H1 (cell line): ENCODE data around the gene MBNL1. TPM values are rescaled to one million over a fixed set of nuclear protein-coding genes. Genes with fewer than 3 reads are reported as not detected.

Experiments used
- CTCF ChIA-PET: fragments of 300-600 bp; sonication (Branson Sonifier 250); formaldehyde crosslinking; loops from one replicate; lab custom pipeline; 2021; ENCODE audit not compliant: partially characterized antibody; lab: Charles Lee
- POLR2A ChIA-PET: fragments of 300-600 bp; sonication (Branson Sonifier 250); formaldehyde crosslinking; loops from one replicate; lab custom pipeline; 2021; ENCODE audit warnings: inconsistent platforms; ENCODE audit not compliant: partially characterized antibody; lab: Charles Lee
- DNase-seq, 2 experiments: peaks; one replicate each; pipeline versions ENCODE4 v3.0.0 to v3.0.0-alpha.2; 2010 to 2022; ENCODE audit warnings: low spot score in 2 of 2, low read depth in 1 of 2, mixed read lengths in 1 of 2
- FAIRE-seq: peaks from 2 replicates; lab custom pipeline; 2011; peaks lifted over from hg19 to GRCh38; lab: Jason Lieb, UNC
- H2AFZ ChIP-seq: 2 replicates; pipeline ENCODE4 v1.8.1; 2012; ENCODE audit warnings: low read length, inconsistent platforms
- H2AK5ac ChIP-seq: 2 replicates; pipeline ENCODE4 v1.6.1; 2013; ENCODE audit warnings: low read depth, low read length
- H2BK120ac ChIP-seq: replicated peaks from 2 replicates; pipeline ENCODE3; 2013; ENCODE audit warnings: low read depth, low read length, inconsistent platforms
- H2BK12ac ChIP-seq: 2 replicates; pipeline ENCODE4 v1.6.1; 2013; ENCODE audit warnings: low read depth, low read length
- H2BK15ac ChIP-seq: 2 replicates; pipeline ENCODE4 v1.6.1; 2013; ENCODE audit warnings: low read length
- H2BK20ac ChIP-seq: 2 replicates; pipeline ENCODE4 v1.6.1; 2013; ENCODE audit warnings: low read length
- H2BK5ac ChIP-seq: 2 replicates; pipeline ENCODE4 v1.6.1; 2013; ENCODE audit warnings: low read depth, low read length
- H3K14ac ChIP-seq: 2 replicates; pipeline ENCODE4 v1.6.1; 2013; ENCODE audit warnings: inconsistent platforms; ENCODE audit not compliant: insufficient read length
- H3K18ac ChIP-seq: 2 replicates; pipeline ENCODE4 v1.6.1; 2013; ENCODE audit warnings: low read length; ENCODE audit errors: extremely low read depth
- H3K23ac ChIP-seq: 2 replicates; pipeline ENCODE4 v1.6.1; 2013; ENCODE audit warnings: inconsistent platforms; ENCODE audit not compliant: insufficient read length
- H3K23me2 ChIP-seq: 2 replicates; pipeline ENCODE4 v1.6.1; 2013; ENCODE audit warnings: low read depth, low read length
- H3K27ac ChIP-seq: 2 replicates; pipeline ENCODE4 v1.6.1; 2011; ENCODE audit warnings: low read depth, low read length, inconsistent platforms
- H3K27me3 ChIP-seq, 4 experiments: replicated peaks in 1 of 4; 1 replicate in 1 of 4; 2 replicates in 3 of 4; pipeline versions ENCODE4 v1.6.1 to v1.8.1; 2011 to 2013; ENCODE audit warnings: low read length in 3 of 4, mild to moderate bottlenecking in 3 of 4, inconsistent platforms in 2 of 4, mixed read lengths in 2 of 4, moderate library complexity in 1 of 4; ENCODE audit not compliant: control insufficient read depth in 3 of 4, insufficient read depth in 3 of 4; ENCODE audit errors: extremely low read depth in 1 of 4
- H3K36me3 ChIP-seq, 4 experiments: 2 replicates each; pipeline versions ENCODE4 v1.6.1 to v1.8.1; 2011 to 2013; ENCODE audit warnings: mild to moderate bottlenecking in 4 of 4, low read length in 3 of 4, moderate library complexity in 2 of 4, control low read depth in 1 of 4, inconsistent platforms in 1 of 4; ENCODE audit not compliant: insufficient read depth in 4 of 4, control insufficient read depth in 2 of 4
- H3K4ac ChIP-seq: replicated peaks from 2 replicates; pipeline ENCODE3; 2013; ENCODE audit warnings: low read length, low read depth, mixed read lengths, inconsistent platforms; ENCODE audit not compliant: insufficient read length
- H3K4me1 ChIP-seq, 4 experiments: replicated peaks in 1 of 4; 1 replicate in 1 of 4; 2 replicates in 3 of 4; pipeline versions ENCODE4 v1.6.1 to v1.8.1; 2011 to 2013; ENCODE audit warnings: low read length in 3 of 4, inconsistent platforms in 2 of 4, mixed read lengths in 1 of 4; ENCODE audit not compliant: insufficient read depth in 4 of 4, control insufficient read depth in 3 of 4
- H3K4me2 ChIP-seq, 2 experiments: 2 replicates each; pipeline versions ENCODE4 v1.6.1 to v1.8.1; 2011 to 2013; ENCODE audit warnings: low read depth in 2 of 2, low read length in 2 of 2, control low read depth in 1 of 2, inconsistent platforms in 1 of 2, mild to moderate bottlenecking in 1 of 2; ENCODE audit not compliant: insufficient read depth in 1 of 2
- H3K4me3 ChIP-seq, 4 experiments: fragments of 200-600, 300-600 bp in 1 of 4; sonication (generic), shearing (Covaris generic), sonication (Bioruptor Twin) in 1 of 4; 2 replicates each; pipeline versions ENCODE4 v1.5.1 to v1.8.1; 2011 to 2016; ENCODE audit warnings: low read length in 4 of 4, low read depth in 3 of 4, control low read depth in 2 of 4, inconsistent platforms in 2 of 4, mild to moderate bottlenecking in 2 of 4, mixed read lengths in 1 of 4, moderate library complexity in 1 of 4; ENCODE audit not compliant: insufficient read depth in 2 of 4; ENCODE audit errors: extremely low read depth in 1 of 4
- H3K56ac ChIP-seq: replicated peaks from 2 replicates; pipeline ENCODE3; 2013; ENCODE audit warnings: low read depth, mild to moderate bottlenecking, mixed read lengths, low read length, inconsistent platforms; ENCODE audit not compliant: insufficient read length
- H3K79me1 ChIP-seq: 2 replicates; pipeline ENCODE4 v1.6.1; 2013; ENCODE audit warnings: low read depth, low read length, control low read depth
- H3K79me2 ChIP-seq, 2 experiments: 2 replicates each; pipeline versions ENCODE4 v1.6.1 to v1.8.1; 2012 to 2013; ENCODE audit warnings: low read length in 2 of 2, mild to moderate bottlenecking in 2 of 2, inconsistent platforms in 1 of 2; ENCODE audit not compliant: insufficient read depth in 2 of 2, control insufficient read depth in 1 of 2
- H3K9ac ChIP-seq, 4 experiments: replicated peaks in 1 of 4; 1 replicate in 1 of 4; 2 replicates in 3 of 4; pipeline versions ENCODE4 v1.6.1 to v1.8.1; 2011 to 2013; ENCODE audit warnings: low read depth in 3 of 4, low read length in 3 of 4, control low read depth in 2 of 4, mild to moderate bottlenecking in 2 of 4, moderate library complexity in 2 of 4, inconsistent platforms in 1 of 4; ENCODE audit errors: extremely low read depth in 1 of 4
- H3K9me3 ChIP-seq, 2 experiments: 2 replicates each; pipeline versions ENCODE4 v1.6.1 to v1.8.1; 2012 to 2013; ENCODE audit warnings: mild to moderate bottlenecking in 2 of 2, moderate library complexity in 2 of 2, control low read depth in 1 of 2, inconsistent platforms in 1 of 2, low read depth in 1 of 2, low read length in 1 of 2, mixed read lengths in 1 of 2; ENCODE audit not compliant: insufficient read depth in 2 of 2
- H4K20me1 ChIP-seq, 2 experiments: replicated peaks in 1 of 2; 2 replicates each; pipeline versions ENCODE3 to v1.8.1; 2011 to 2013; ENCODE audit warnings: inconsistent platforms in 2 of 2, low read length in 2 of 2, mild to moderate bottlenecking in 1 of 2; ENCODE audit not compliant: insufficient read depth in 2 of 2, control insufficient read depth in 1 of 2
- H4K5ac ChIP-seq: 2 replicates; pipeline ENCODE4 v1.6.1; 2013; ENCODE audit warnings: low read length, low read depth, mixed read lengths, inconsistent platforms; ENCODE audit not compliant: insufficient read length
- H4K8ac ChIP-seq: 2 replicates; pipeline ENCODE4 v1.8.0; 2013; ENCODE audit warnings: mild to moderate bottlenecking, moderate library complexity, low read length, inconsistent platforms; ENCODE audit not compliant: insufficient read depth; ENCODE audit errors: extremely low read depth
- H4K91ac ChIP-seq: replicated peaks from 2 replicates; pipeline ENCODE3; 2013; ENCODE audit warnings: low read length, mixed read lengths, inconsistent platforms; ENCODE audit not compliant: insufficient read length
- CREB1 ChIP-seq: IDR thresholded peaks from 2 replicates; pipeline ENCODE4 v1.6.1; 2012; ENCODE audit warnings: inconsistent platforms
- JUND ChIP-seq: IDR thresholded peaks from 2 replicates; pipeline ENCODE4 v1.6.1; 2011; ENCODE audit warnings: mild to moderate bottlenecking, improper control_type of control experiment, low read length
- RAD21 ChIP-seq, 2 experiments: IDR thresholded peaks in 1 of 2; conservative IDR thresholded peaks in 1 of 2; 2 replicates each; pipeline ENCODE4 v1.6.1; 2011; ENCODE audit warnings: low read depth in 2 of 2, low read length in 2 of 2, improper control_type of control experiment in 1 of 2, inconsistent platforms in 1 of 2, mild to moderate bottlenecking in 1 of 2, moderate library complexity in 1 of 2
- SAP30 ChIP-seq: fragments of 300-600 bp; sonication (generic); IDR thresholded peaks from 2 replicates; pipeline ENCODE4 v1.7.1; 2012; ENCODE audit warnings: low read length, moderate library complexity, mild to moderate bottlenecking, inconsistent platforms; ENCODE audit not compliant: insufficient read depth, insufficient replicate concordance
- SP1 ChIP-seq: IDR thresholded peaks from 2 replicates; pipeline ENCODE4 v1.6.1; 2011; ENCODE audit warnings: low read depth, low read length
- SRF ChIP-seq: IDR thresholded peaks from 2 replicates; pipeline ENCODE4 v1.6.1; 2011; ENCODE audit warnings: mild to moderate bottlenecking, low read depth, low read length, moderate library complexity
- WGBS, 2 experiments: shearing (Covaris generic) in 1 of 2; methylation state at CpG; one replicate each; pipeline versions ENCODE4 v1.1.6 to v1.1.7; 2013 to 2015; ENCODE audit warnings: low lambda C conversion rate in 2 of 2, mixed read lengths in 2 of 2, inconsistent platforms in 1 of 2, low coverage in 1 of 2, missing lambda C conversion rate in 1 of 2; ENCODE audit not compliant: insufficient replicate concordance in 2 of 2, insufficient coverage in 1 of 2, insufficient read length in 1 of 2; ENCODE audit errors: extremely low coverage in 1 of 2, missing lambda C conversion rate in 1 of 2; 5-methylcytosine and 5-hydroxymethylcytosine counted together
- polyA plus RNA-seq, 7 experiments: library from polyadenylated mRNA; depleted of rRNA in 3 of 7; stranded (reverse) in 5 of 7; unstranded in 2 of 7; fragments of >200 nt in 5 of 7; fragments of 200-250 nt in 2 of 7; gene quantifications; 1 replicate in 5 of 7; 2 replicates in 1 of 7; 4 replicates in 1 of 7; pipeline versions ENCODE4 v1.2.1 to v1.2.3, GENCODE V29; 2011 to 2013; ENCODE audit warnings: missing spikeins in 2 of 7, mixed read lengths in 2 of 7
- total RNA-seq: library from RNA; stranded (reverse); fragmentation: NEBNext Ultra II Directional; extraction: Animal tissue kit (Norgen Biotek cat#: 25700); gene quantifications from 2 replicates; pipeline ENCODE4 v1.2.1, GENCODE V29; 2021

Gene MBNL1
- total and polyA plus RNA-seq, 2 of the 8 experiments (the other 6 are each of a cell fraction or from before 2014, with no cell fraction given) = 5.0 to 16.4 TPM

DNA sequence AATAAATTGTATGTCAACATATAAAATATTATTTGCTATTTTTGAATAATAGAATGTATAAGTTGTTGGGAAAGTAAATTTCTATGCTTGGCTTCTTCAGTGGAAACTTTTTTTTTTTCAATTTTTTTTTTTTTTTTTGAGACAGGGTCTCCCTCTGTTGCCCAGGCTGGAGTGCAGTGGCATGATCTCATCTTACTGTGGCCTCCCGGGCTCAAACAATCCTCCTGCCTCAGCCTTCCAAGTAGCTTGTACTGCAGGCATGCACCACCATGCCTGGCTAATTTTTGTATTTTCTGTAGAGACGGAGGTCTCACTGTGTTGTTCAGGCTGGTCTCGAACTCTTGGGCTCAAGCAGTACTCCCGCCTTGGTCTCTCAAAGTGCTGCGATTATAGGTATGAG lies 16.8 kb downstream of the MBNL1 start:
- Histone ChIP-seq H3K9ac (no peak overlapping the region), H3K4me3 (no peak overlapping the region), H3K36me3 (no peaks in the 10 kb centered on the region), H2BK20ac (no peak overlapping the region), H2BK15ac (no peak overlapping the region), H4K91ac (no peak overlapping the region), H3K79me1 (no peaks in the 10 kb centered on the region), H3K4me1 (0 out of 7 replicates have a peak, but pooled peaks cover 0 to 3% (median 2%) of the 10 kb centered on the region in 4 experiments), H3K14ac (no peak overlapping the region), H4K20me1 (no peaks in the 10 kb centered on the region), H3K9me3 (no peaks in the 10 kb centered on the region), H3K56ac (no peak overlapping the region), H2BK120ac (no peak overlapping the region), H3K23ac (no peak overlapping the region), H2AK5ac (no peak overlapping the region), H3K4me2 (no peak overlapping the region), H3K79me2 (peaks cover 0 to 90% of the 10 kb centered on the region in 2 experiments; a peak in 2 of 4 replicates), H3K23me2 (no peaks in the 10 kb centered on the region), H2BK5ac (no peak overlapping the region), H3K18ac (no peak overlapping the region), H3K27me3 (no peaks in the 10 kb centered on the region), H4K5ac (no peak overlapping the region), H4K8ac (no peak overlapping the region), H2AFZ (no peak overlapping the region), H2BK12ac (no peak overlapping the region), H3K27ac (no peak overlapping the region), H3K4ac (no peak overlapping the region)
- ChIA-PET POLR2A (no interaction called here), CTCF (interaction anchor here (0.6 kb wide), 1 partner anchor 18 kb away, joined by 3 read pairs; no protein-coding TSS in a partner anchor)
- 95% methylated on average over 5 of the region's 5 CpGs; no CpG with 5 or more reads in 1 of the 2 experiments for WGBS, 2 experiments
- FAIRE-seq (no peak), DNase-seq (no peak)
- TF ChIP-seq RAD21 (IDR thresholded peaks at IDR 0.05 in 1 of 2, conservative IDR thresholded peaks at IDR 0.05 in 1 of 2; ENCODE audit: low read depth in 2 of 2, low read length in 2 of 2) (no peak), SRF (no peak), JUND (no peak), SP1 (no peak), SAP30 (no peak), CREB1 (no peak)
- TF ChIP-seq, all 59 proteins: peak for 0
